IMR-90 (cell line): ENCODE measurements around the gene SF3B3. TPM values are rescaled to one million over a fixed set of nuclear protein-coding genes. Genes with fewer than 3 reads are reported as not detected.

Experiments
- ATAC-seq: fragments of 200-7000 bp; cut with Tn5 transposase; 2 replicates; pipeline ENCODE4 v1.9.1; 2020; ENCODE audit warnings: low read depth, mild to moderate bottlenecking, moderate library complexity
- BruUV-seq: library from RNA; stranded (reverse); fragments of 400-500 nt; replicated peaks from 2 replicates; lab custom pipeline; 2021; lab: Mats Ljungman, UMichigan
- CTCF ChIA-PET: fragments of 300-600 bp; formaldehyde crosslinking; extraction: SDS; loops from one replicate; lab custom pipeline; 2021; ENCODE audit warnings: antibody characterized with exemption; lab: Yijun Ruan, JAX
- POLR2A ChIA-PET: fragments of 300-600 bp; sonication (Branson Sonifier 250); formaldehyde crosslinking; loops from one replicate; lab custom pipeline; 2022; ENCODE audit warnings: antibody characterized with exemption; ENCODE audit not compliant: unreplicated experiment; lab: Charles Lee
- DNase-seq: peaks from one replicate; pipeline ENCODE4 v3.0.0; 2013
- H2AFZ ChIP-seq: replicated peaks from 2 replicates; pipeline ENCODE3; 2013; ENCODE audit warnings: low read length, mild to moderate bottlenecking; ENCODE audit not compliant: poor library complexity
- H2AK5ac ChIP-seq: 2 replicates; pipeline ENCODE4 v1.6.1; 2013; ENCODE audit warnings: low read depth, low read length, inconsistent platforms
- H2AK9ac ChIP-seq: replicated peaks from 2 replicates; pipeline ENCODE3; 2013; ENCODE audit warnings: mild to moderate bottlenecking, low read depth, low read length, moderate library complexity; ENCODE audit not compliant: poor library complexity
- H2BK120ac ChIP-seq: 2 replicates; pipeline ENCODE4 v1.6.1; 2013; ENCODE audit warnings: low read depth, low read length, inconsistent platforms
- H2BK15ac ChIP-seq: 3 replicates; pipeline ENCODE4 v1.6.1; 2013; ENCODE audit warnings: low read depth, low read length, inconsistent platforms
- H2BK20ac ChIP-seq: 2 replicates; pipeline ENCODE4 v1.6.1; 2013; ENCODE audit warnings: low read depth, mild to moderate bottlenecking, inconsistent platforms, low read length, moderate library complexity
- H2BK5ac ChIP-seq: 2 replicates; pipeline ENCODE4 v1.6.1; 2013; ENCODE audit warnings: mild to moderate bottlenecking, low read depth, low read length, inconsistent platforms; ENCODE audit not compliant: poor library complexity, severe bottlenecking
- H3K14ac ChIP-seq: replicated peaks from 2 replicates; pipeline ENCODE4 v1.6.1; 2013; ENCODE audit warnings: low read depth, low read length, inconsistent platforms
- H3K18ac ChIP-seq: 2 replicates; pipeline ENCODE4 v1.6.1; 2013; ENCODE audit warnings: low read depth, low read length, control low read depth
- H3K23ac ChIP-seq: 2 replicates; pipeline ENCODE4 v1.6.1; 2013; ENCODE audit warnings: low read depth, low read length, inconsistent platforms
- H3K27ac ChIP-seq: 2 replicates; pipeline ENCODE4 v1.5.1; 2013; ENCODE audit warnings: mild to moderate bottlenecking, control low read depth, low read length; ENCODE audit not compliant: insufficient read depth
- H3K27me3 ChIP-seq: 2 replicates; pipeline ENCODE4 v1.6.1; 2013; ENCODE audit warnings: low read length; ENCODE audit not compliant: control insufficient read depth, insufficient read depth
- H3K36me3 ChIP-seq: 2 replicates; pipeline ENCODE4 v1.6.1; 2013; ENCODE audit warnings: low read length, mixed read lengths; ENCODE audit not compliant: control insufficient read depth, insufficient read depth
- H3K4ac ChIP-seq: 2 replicates; pipeline ENCODE4 v1.6.1; 2013; ENCODE audit warnings: low read depth, low read length, inconsistent platforms
- H3K4me1 ChIP-seq: 2 replicates; pipeline ENCODE4 v1.6.1; 2013; ENCODE audit warnings: low read length, mixed read lengths; ENCODE audit not compliant: control insufficient read depth, insufficient read depth
- H3K4me2 ChIP-seq: 2 replicates; pipeline ENCODE4 v1.6.1; 2013; ENCODE audit warnings: low read depth, mild to moderate bottlenecking, control low read depth, low read length, moderate library complexity
- H3K4me3 ChIP-seq: 2 replicates; pipeline ENCODE4 v1.5.1; 2013; ENCODE audit warnings: low read depth, mild to moderate bottlenecking, control low read depth, low read length, moderate library complexity; ENCODE audit not compliant: insufficient read depth
- H3K56ac ChIP-seq: 2 replicates; pipeline ENCODE4 v1.6.1; 2013; ENCODE audit warnings: low read length, inconsistent platforms; ENCODE audit not compliant: insufficient read depth; ENCODE audit errors: extremely low read depth
- H3K79me1 ChIP-seq, 2 experiments: 2 replicates each; pipeline ENCODE4 v1.6.1; 2013; ENCODE audit warnings: low read length in 2 of 2, inconsistent platforms in 1 of 2, low read depth in 1 of 2
- H3K9ac ChIP-seq: 2 replicates; pipeline ENCODE4 v1.6.1; 2013; ENCODE audit warnings: low read depth, low read length, control low read depth
- H3K9me1 ChIP-seq: 2 replicates; pipeline ENCODE4 v1.6.1; 2013; ENCODE audit warnings: low read length, inconsistent platforms; ENCODE audit not compliant: insufficient read depth
- H3K9me3 ChIP-seq: 2 replicates; pipeline ENCODE4 v1.6.1; 2013; ENCODE audit warnings: low read length; ENCODE audit not compliant: control insufficient read depth, insufficient read depth
- H4K20me1 ChIP-seq: 2 replicates; pipeline ENCODE4 v1.6.1; 2013; ENCODE audit warnings: low read length, inconsistent platforms; ENCODE audit not compliant: insufficient read depth
- H4K5ac ChIP-seq: 2 replicates; pipeline ENCODE4 v1.6.1; 2013; ENCODE audit warnings: mild to moderate bottlenecking, low read depth, low read length, control low read depth
- H4K8ac ChIP-seq, 2 experiments: 2 replicates each; pipeline ENCODE4 v1.6.1; 2013; ENCODE audit warnings: low read depth in 2 of 2, low read length in 2 of 2, control low read depth in 1 of 2, inconsistent platforms in 1 of 2
- H4K91ac ChIP-seq: 2 replicates; pipeline ENCODE4 v1.6.1; 2013; ENCODE audit warnings: low read depth, low read length, inconsistent platforms; ENCODE audit not compliant: insufficient read depth
- BHLHE40 ChIP-seq: fragments of 150-350 bp; IDR thresholded peaks from 2 replicates; pipeline ENCODE4 v1.6.1; 2016; ENCODE audit warnings: mild to moderate bottlenecking, low read depth, low read length
- CEBPB ChIP-seq: IDR thresholded peaks from 2 replicates; pipeline ENCODE4 v1.6.1; 2012; ENCODE audit warnings: low read depth, low read length, improper control_type of control experiment
- CHD1 ChIP-seq: IDR thresholded peaks from 2 replicates; pipeline ENCODE4 v1.6.1; 2012; ENCODE audit warnings: low read depth, low read length, improper control_type of control experiment
- CTCF ChIP-seq: conservative IDR thresholded peaks from 2 replicates; pipeline ENCODE4 v1.5.1; 2012; ENCODE audit warnings: mild to moderate bottlenecking, low read depth, low read length, improper control_type of control experiment
- ELK1 ChIP-seq: fragments of 150-350 bp; IDR thresholded peaks from 2 replicates; pipeline ENCODE4 v1.6.1; 2016; ENCODE audit warnings: low read depth, mild to moderate bottlenecking, low read length, moderate library complexity, borderline replicate concordance
- FOS ChIP-seq: fragments of 150-350 bp; IDR thresholded peaks from 2 replicates; pipeline ENCODE4 v1.6.1; 2016; ENCODE audit warnings: low read depth, low read length
- MAFK ChIP-seq: IDR thresholded peaks from 2 replicates; pipeline ENCODE4 v1.6.1; 2012; ENCODE audit warnings: low read depth, low read length, improper control_type of control experiment
- MAZ ChIP-seq: IDR thresholded peaks from 2 replicates; pipeline ENCODE4 v1.6.1; 2012; ENCODE audit warnings: low read depth, mild to moderate bottlenecking, low read length, improper control_type of control experiment, moderate library complexity, borderline replicate concordance
- MXI1 ChIP-seq: IDR thresholded peaks from 2 replicates; pipeline ENCODE4 v1.6.1; 2012; ENCODE audit warnings: low read depth, mild to moderate bottlenecking, low read length, moderate library complexity, borderline replicate concordance
- NFE2L2 ChIP-seq: fragments of 150-350 bp; IDR thresholded peaks from 2 replicates; pipeline ENCODE4 v1.6.1; 2016; ENCODE audit warnings: low read depth, mild to moderate bottlenecking, low read length
- POLR2A ChIP-seq: IDR thresholded peaks from 2 replicates; pipeline ENCODE4 v1.6.1; 2012; ENCODE audit warnings: mild to moderate bottlenecking, low read depth, low read length
- RAD21 ChIP-seq: IDR thresholded peaks from 2 replicates; pipeline ENCODE4 v1.6.1; 2012; ENCODE audit warnings: low read length, improper control_type of control experiment
- RCOR1 ChIP-seq: IDR thresholded peaks from 2 replicates; pipeline ENCODE4 v1.6.1; 2012; ENCODE audit warnings: mild to moderate bottlenecking, low read length, improper control_type of control experiment; ENCODE audit not compliant: insufficient replicate concordance
- RFX5 ChIP-seq: IDR thresholded peaks from 2 replicates; pipeline ENCODE4 v1.8.0; 2012; ENCODE audit warnings: low read depth, mild to moderate bottlenecking, low read length, moderate library complexity
- SMC3 ChIP-seq: fragments of 150-350 bp; IDR thresholded peaks from 2 replicates; pipeline ENCODE4 v1.6.1; 2016; ENCODE audit warnings: low read depth, mild to moderate bottlenecking, antibody characterized with exemption, low read length, moderate library complexity
- USF2 ChIP-seq: fragments of 150-350 bp; IDR thresholded peaks from 2 replicates; pipeline ENCODE4 v1.6.1; 2017; ENCODE audit warnings: mild to moderate bottlenecking, antibody characterized with exemption, low read length, low read depth
- WGBS, 2 experiments: methylation state at CpG; one replicate each; pipeline versions ENCODE4 v1.1.5 to v1.1.7; 2013; ENCODE audit warnings: missing lambda C conversion rate in 2 of 2; ENCODE audit not compliant: insufficient read length in 1 of 2; ENCODE audit errors: extremely low coverage in 2 of 2; 5-methylcytosine and 5-hydroxymethylcytosine counted together
- dilution Hi-C: fragments of 300-500 bp; cut with HindIII; formaldehyde crosslinking; loops from one replicate; pipeline ENCODE4 v1.14.3; 2018; ENCODE audit warnings: low sequenced_read_pairs; ENCODE audit not compliant: unreplicated experiment
- in situ Hi-C: fragments of 300-500 bp; cut with MboI; formaldehyde crosslinking; loops from 3 replicates; pipeline ENCODE4 v1.14.3; 2019; ENCODE audit warnings: low sequenced_read_pairs, inconsistent platforms, mixed read lengths
- intact Hi-C: fragments of 100-400 bp; cut with micrococcal nuclease; formaldehyde crosslinking; loops from 2 replicates; pipeline ENCODE4 v1.10.0; 2022
- polyA plus RNA-seq, 3 experiments: library from polyadenylated mRNA; depleted of rRNA; stranded (reverse); fragments of >200 nt; gene quantifications; 2 replicates each; pipeline ENCODE4 v1.2.3, GENCODE V29; 2012; ENCODE audit warnings: low replicate concordance in 1 of 3
- total RNA-seq: library from RNA; depleted of rRNA; stranded (reverse); fragments of >200 nt; gene quantifications from 2 replicates; pipeline ENCODE4 v1.2.3, GENCODE V29; 2012

SF3B3 gene
- total and polyA plus RNA-seq, 2 of the 4 experiments (the other 2 are of a cell fraction) = 97.9 to 134 TPM

DNA sequence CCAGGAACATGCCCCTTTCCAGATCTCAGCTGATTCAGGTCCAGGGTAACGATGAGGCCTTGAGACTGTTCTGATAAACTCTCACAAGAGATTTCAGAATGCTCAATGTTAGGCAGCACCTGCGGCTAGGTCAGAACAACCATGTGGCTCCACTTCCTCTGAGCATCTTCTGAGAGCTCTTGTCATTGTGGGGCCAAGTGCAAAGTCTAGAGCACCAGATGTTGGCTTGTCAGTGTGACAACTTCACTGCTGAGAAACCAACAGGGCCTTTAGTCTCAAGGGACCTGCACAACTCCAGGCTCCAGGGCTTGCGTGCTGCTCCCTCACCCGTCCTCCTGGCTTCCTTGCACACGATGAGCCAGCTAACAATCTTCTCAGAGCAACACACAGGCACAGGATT lies 40.2 kb upstream of the SF3B3 start:
- TF ChIP-seq SMC3 (no peak), NFE2L2 (no peak), MAZ (no peak), CEBPB (no peak), ELK1 (no peak), CTCF (no peak), BHLHE40 (no peak), RFX5 (no peak), RCOR1 (no peak), USF2 (no peak), MXI1 (no peak), MAFK (no peak), RAD21 (no peak), FOS (no peak), CHD1 (no peak), POLR2A (no peak)
- Histone ChIP-seq H3K9me3 (no peaks in the 10 kb centered on the region), H3K4me3 (no peak overlapping the region), H3K56ac (no peak overlapping the region), H2BK20ac (no peak overlapping the region), H4K5ac (no peak overlapping the region), H3K79me1 (0 out of 4 replicates have a peak, but pooled peaks cover 0 to 4% of the 10 kb centered on the region in 2 experiments), H3K9ac (no peak overlapping the region), H3K4ac (no peak overlapping the region), H3K4me1 (peaks cover 8% of the 10 kb centered on the region), H3K23ac (no peak overlapping the region), H2AFZ (no peak overlapping the region), H2BK15ac (no peak overlapping the region), H4K20me1 (no peaks in the 10 kb centered on the region), H3K9me1 (peaks cover 20% of the 10 kb centered on the region), H3K36me3 (peaks cover 54% of the 10 kb centered on the region), H4K8ac (no peak overlapping the region), H2AK5ac (no peak overlapping the region), H3K27ac (no peak overlapping the region), H2AK9ac (no peak overlapping the region), H2BK5ac (no peak overlapping the region), H3K27me3 (no peaks in the 10 kb centered on the region), H3K4me2 (no peak overlapping the region), H2BK120ac (no peak overlapping the region), H4K91ac (no peak overlapping the region), H3K14ac (no peak overlapping the region), H3K18ac (no peak overlapping the region)
- BruUV-seq = no TSS peak
- DNase-seq = no peak
- intact Hi-C loops = loop anchor here (5.0 kb wide), 1 partner anchor 101 kb away; no protein-coding TSS in a partner anchor
- dilution Hi-C loops = no loop called here
- CTCF ChIA-PET = no interaction called here
- 96% methylated on average over 5 of the region's 5 CpGs; no CpG with 5 or more reads in 1 of the 2 experiments for WGBS, 2 experiments
- in situ Hi-C loops = no loop called here
- ATAC-seq = no peak
- POLR2A ChIA-PET = no interaction called here
